Spinal cord (tissue), 10 donors: ENCODE data around the gene KIF22. TPM values are rescaled to one million over a fixed set of nuclear protein-coding genes. Genes with fewer than 3 reads are reported as not detected.
"Not testable (repeated sequence)": the region's sequence is repeated elsewhere in the genome, so short reads cannot be mapped to it uniquely, and the experiment has no call there.

Source experiments
- DNase-seq, 6 donors: peaks; one replicate each; pipeline versions ENCODE4 v3.0.0 to v3.0.0-alpha.2; 2013 to 2015; ENCODE audit warnings: low spot score in 6 of 6, low read depth in 4 of 6
- H3K27ac ChIP-seq: one replicate; pipeline ENCODE4 v1.5.1; 2013; ENCODE audit warnings: low read depth, low read length, control low read depth
- H3K27me3 ChIP-seq: one replicate; pipeline ENCODE4 v1.6.1; 2013; ENCODE audit warnings: low read length; ENCODE audit not compliant: control insufficient read depth, insufficient read depth
- H3K36me3 ChIP-seq: one replicate; pipeline ENCODE4 v1.6.1; 2013; ENCODE audit warnings: low read length; ENCODE audit not compliant: control insufficient read depth, insufficient read depth
- H3K4me1 ChIP-seq: one replicate; pipeline ENCODE4 v1.6.1; 2013; ENCODE audit warnings: low read length; ENCODE audit not compliant: control insufficient read depth, insufficient read depth
- H3K4me3 ChIP-seq: one replicate; pipeline ENCODE4 v1.5.1; 2013; ENCODE audit warnings: low read depth, low read length, control low read depth
- H3K9me3 ChIP-seq: one replicate; pipeline ENCODE4 v1.6.1; 2013; ENCODE audit warnings: low read length; ENCODE audit not compliant: control insufficient read depth, insufficient read depth
- WGBS: methylation state at CpG from one replicate; pipeline ENCODE4 v1.1.5; 2013; ENCODE audit warnings: missing lambda C conversion rate; ENCODE audit not compliant: insufficient coverage; 5-methylcytosine and 5-hydroxymethylcytosine counted together
- polyA plus RNA-seq, 2 donors: library from polyadenylated mRNA; unstranded; fragments of 120-200 nt; gene quantifications; one replicate each; pipeline ENCODE4 v1.2.1, GENCODE V29; 2013; ENCODE audit not compliant: insufficient read length in 2 of 2
- total RNA-seq, 2 donors: library from RNA; depleted of rRNA in 1 of 2; stranded (reverse); fragments of 120-200 nt in 1 of 2; fragments of >200 nt in 1 of 2; gene quantifications; one replicate each; pipeline versions ENCODE4 v1.2.3 to v1.2.4, GENCODE V29; 2013 to 2014
- donor health status: healthy.

KIF22 gene
- total and polyA plus RNA-seq, 4 donors: 30.2 to 56.4 (median 49.5) TPM

DNA sequence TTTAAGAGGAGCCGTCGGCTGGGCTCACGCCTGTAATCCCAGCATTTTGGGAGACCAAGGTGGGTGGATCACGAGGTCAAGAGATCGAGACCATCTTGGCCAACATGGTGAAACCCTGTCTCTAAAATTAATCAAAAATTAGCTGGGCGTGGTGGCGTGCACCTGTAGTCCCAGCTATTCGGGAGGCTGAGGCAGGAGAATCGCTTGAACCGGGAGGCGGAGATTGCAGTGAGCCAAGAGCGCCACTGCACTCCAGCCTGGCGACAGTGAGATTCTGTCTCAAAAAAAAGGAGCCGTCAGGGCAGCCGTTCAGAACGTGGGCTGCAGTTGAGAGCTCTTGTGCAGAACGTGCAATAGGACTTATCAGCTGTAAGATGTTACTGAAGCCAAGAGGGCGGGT is 2.6 kb downstream of the KIF22 start:
- not testable (repeated sequence) for H3K27me3 ChIP-seq, H3K4me3 ChIP-seq, H3K27ac ChIP-seq, DNase-seq, H3K9me3 ChIP-seq
- WGBS: 91% methylated on average over 18 of the region's 18 CpGs
- Histone ChIP-seq H3K4me1 (peaks cover 18% of the 10 kb centered on the region), H3K36me3 (peaks cover 13% of the 10 kb centered on the region)

DNA sequence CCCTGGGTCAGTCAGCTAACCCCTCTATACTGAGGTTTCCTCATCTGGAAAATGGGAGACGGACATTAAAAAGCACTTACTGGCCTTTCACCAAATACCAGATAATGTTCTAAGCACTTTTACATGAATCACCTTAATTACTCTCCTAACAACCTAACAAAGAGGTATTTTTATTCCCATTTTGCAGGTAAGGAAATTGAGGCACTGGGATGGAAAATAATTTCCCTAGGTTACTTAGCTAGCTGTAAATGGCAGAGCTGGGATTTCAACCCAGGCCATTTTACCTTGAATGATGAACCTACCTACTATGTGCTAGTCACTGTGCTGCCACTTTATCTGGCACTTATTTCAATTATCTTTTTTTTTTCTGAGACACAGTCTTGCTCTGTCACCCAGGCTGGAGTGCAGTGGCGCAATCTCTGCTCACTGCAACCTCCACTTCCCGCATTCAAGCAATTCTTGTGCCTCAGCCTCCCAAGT is 3.7 kb downstream of the KIF22 start:
- DNase-seq: no peak
- peaks cover 24% of the 10 kb centered on the region for H3K36me3 ChIP-seq
- H3K9me3 ChIP-seq: no peaks in the 10 kb centered on the region
- H3K27ac ChIP-seq: no peak overlapping the region
- H3K4me3 ChIP-seq: no peak overlapping the region
- no peaks in the 10 kb centered on the region for H3K27me3 ChIP-seq
- WGBS: 100% methylated on average over 1 of the region's 3 CpGs
- peaks cover 18% of the 10 kb centered on the region for H3K4me1 ChIP-seq

DNA sequence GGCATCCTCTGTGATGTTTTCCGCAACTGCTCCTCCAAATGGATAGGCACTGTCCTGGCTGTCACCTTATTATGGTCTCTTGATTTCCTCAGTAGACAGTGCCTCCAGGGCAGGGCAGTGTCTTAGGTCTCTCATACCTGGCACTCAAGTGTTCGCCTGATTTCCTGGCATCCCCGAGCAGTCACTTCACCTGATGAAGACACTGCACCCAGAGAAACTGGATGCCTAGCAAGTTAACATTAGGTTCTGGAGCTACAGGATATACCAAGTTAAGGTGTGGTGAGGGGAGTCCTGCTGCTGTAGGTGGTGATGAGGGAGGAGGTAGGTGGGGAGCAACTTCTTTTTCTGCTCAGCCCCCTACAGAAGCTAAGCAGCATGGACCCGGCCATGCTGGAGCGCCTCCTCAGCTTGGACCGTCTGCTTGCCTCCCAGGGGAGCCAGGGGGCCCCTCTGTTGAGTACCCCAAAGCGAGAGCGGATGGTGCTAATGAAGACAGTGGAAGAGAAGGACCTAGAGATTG is 11.9 kb downstream of the KIF22 start:
- Histone ChIP-seq H3K9me3 (no peaks in the 10 kb centered on the region), H3K27me3 (no peaks in the 10 kb centered on the region), H3K4me1 (peaks cover 11% of the 10 kb centered on the region), H3K4me3 (no peak overlapping the region), H3K36me3 (peaks cover 55% of the 10 kb centered on the region), H3K27ac (no peak overlapping the region)
- DNase-seq: no peak
- 95% methylated on average over 6 of the region's 8 CpGs for WGBS

DNA sequence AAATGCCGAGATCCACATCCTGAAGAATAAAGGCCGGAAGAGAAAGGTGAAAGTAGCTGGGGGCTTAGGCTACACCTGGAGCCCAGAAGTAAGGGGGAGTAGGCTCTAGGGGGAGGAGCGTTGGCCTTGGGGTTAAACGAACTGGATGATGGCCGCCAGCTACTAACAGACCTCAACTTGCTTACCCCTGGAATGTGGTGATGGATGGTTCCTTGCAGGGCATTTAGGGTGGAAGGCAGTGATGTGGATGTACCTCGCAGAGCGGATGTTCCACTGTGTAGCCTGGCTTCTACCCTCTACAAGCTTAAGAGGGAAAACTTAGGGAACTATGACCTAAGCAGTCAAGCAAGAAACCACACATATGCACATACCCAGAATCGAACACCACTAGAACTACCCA is 13.5 kb downstream of the KIF22 start:
- H3K27ac ChIP-seq: peak overlapping the region; percentile 97
- peaks cover 59% of the 10 kb centered on the region for H3K36me3 ChIP-seq
- no peaks in the 10 kb centered on the region for H3K9me3 ChIP-seq
- no peak for DNase-seq
- WGBS: no CpG with 5 or more reads among the region's 8 CpGs
- no peaks in the 10 kb centered on the region for H3K27me3 ChIP-seq
- H3K4me1 ChIP-seq: peaks cover 26% of the 10 kb centered on the region
- no peak overlapping the region for H3K4me3 ChIP-seq

DNA sequence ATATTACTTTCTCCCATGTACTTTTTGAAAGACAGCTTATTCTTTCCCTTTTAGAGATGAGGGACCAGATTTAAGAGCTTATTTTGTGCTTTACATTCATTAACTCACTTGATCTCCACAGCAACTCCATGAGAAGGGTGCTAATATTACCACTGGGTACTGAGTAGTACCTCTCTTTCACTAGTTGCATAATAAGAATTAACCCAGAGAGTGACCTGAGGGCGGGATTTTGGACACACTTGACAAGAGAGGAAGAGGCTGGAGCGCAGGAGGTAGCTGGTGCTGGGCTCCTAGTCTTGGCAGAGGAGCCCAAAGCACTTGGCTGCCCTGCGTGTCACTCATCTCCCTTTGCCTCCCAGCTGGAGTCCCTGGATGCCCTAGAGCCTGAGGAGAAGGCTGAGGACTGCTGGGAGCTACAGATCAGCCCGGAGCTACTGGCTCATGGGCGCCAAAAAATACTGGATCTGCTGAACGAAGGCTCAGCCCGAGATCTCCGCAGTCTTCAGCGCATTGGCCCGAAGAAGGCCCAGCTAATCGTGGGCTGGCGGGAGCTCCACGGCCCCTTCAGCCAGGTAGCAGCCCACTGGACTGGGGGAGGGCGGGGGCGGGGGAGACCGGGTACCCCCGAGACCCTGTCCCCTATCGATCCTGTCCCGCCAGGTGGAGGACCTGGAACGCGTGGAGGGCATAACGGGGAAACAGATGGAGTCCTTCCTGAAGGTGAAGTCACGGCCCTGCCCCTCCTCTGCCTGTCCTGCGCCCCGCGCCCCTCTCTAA is 14.1 kb downstream of the KIF22 start:
- peaks cover 59% of the 10 kb centered on the region for H3K36me3 ChIP-seq
- 13% methylated on average over 26 of the region's 26 CpGs for WGBS

DNA sequence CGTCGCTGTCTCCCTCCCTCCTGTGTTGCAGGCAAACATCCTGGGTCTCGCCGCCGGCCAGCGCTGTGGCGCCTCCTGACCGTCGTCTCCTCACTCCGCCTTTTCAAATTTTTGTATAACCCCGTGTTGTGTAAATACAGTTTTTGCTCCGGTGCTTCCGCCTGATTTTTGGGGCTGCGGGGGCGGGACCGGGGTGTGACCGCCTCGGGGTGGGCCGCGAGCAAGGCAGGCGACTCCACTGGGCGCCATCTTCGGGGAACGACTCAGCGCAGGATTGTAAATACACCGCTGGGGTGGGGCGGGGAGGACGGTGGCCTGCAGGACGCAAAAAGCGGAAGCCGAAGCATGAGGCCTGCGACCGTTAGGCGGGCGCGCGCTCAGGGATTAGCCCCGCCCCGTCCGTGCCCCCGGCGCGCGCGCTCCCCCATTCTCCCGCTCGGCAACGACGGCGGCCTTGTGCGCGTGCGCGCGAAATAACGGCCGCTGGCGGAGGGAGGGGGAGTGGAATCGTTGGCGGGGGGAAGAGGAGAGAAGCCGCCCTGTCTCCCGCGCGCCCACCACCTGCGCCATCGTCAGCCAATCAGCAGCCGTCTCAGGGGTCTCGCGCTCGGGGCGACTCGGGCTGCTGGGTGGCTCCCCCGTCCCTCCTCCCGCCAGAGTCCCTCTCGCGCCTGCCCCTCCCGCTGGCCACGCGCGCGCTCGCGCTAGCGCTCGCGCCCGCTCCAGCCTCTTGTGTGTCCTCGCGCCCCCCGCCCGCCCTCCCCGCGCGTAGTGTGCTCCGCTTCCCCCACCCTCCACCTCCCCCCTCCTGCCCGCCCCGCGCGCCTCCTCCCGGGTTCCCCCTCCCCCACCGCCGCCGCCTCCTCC is 14.9 kb downstream of the KIF22 start:
- no peaks in the 10 kb centered on the region for H3K9me3 ChIP-seq
- WGBS: 0% methylated on average over 82 of the region's 103 CpGs
- DNase-seq: peak in 5 of 6 donors; percentile 94 to 99 (median 97)
- H3K27ac ChIP-seq: peak overlapping the region; percentile 97
- H3K36me3 ChIP-seq: peaks cover 60% of the 10 kb centered on the region
- peaks cover 40% of the 10 kb centered on the region for H3K4me1 ChIP-seq
- H3K27me3 ChIP-seq: no peaks in the 10 kb centered on the region
- H3K4me3 ChIP-seq: peak overlapping the region; percentile 91

More for the DNA sequence above, 14.1 kb downstream of the KIF22 start:
- Histone ChIP-seq H3K27me3 (no peaks in the 10 kb centered on the region), H3K4me1 (peaks cover 32% of the 10 kb centered on the region), H3K4me3 (peak overlapping the region; percentile 91), H3K27ac (peak overlapping the region; percentile 97), H3K9me3 (no peaks in the 10 kb centered on the region)
- DNase-seq: peak in 1 of 6 donors; percentile 55

DNA sequence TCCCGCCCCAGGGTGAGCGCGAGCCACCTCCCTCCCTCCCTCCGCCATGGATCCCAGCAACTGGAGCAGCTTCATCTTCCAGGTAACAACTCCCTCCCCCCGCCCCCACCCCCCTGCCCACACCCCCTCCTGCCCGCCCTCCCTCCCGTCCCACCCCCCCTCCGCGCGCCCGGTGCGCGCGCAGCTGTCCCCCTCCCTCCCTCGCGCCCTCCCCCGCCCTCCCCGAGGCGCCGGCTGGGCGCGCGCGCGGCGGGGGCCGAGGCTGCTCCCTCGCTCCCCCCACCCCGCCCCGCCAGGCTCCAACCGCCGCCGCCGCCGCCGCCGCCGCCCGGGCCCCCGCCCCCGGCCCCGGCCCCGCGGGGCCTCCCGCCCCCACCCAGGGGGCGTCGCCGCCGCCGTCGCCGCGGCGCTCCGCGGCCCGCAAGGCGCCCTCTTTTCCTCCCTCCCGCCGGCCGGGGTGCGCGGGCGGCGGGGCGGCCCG is 15.6 kb downstream of the KIF22 start, which contains the start of gene MAZ:
TSS of gene MAZ (plus strand) at position 431 of the 481 bp plus-strand sequence. CDS start 173 bp downstream, outside the sequence.
- Histone ChIP-seq H3K27me3 (no peaks in the 10 kb centered on the region), H3K27ac (peak within 1 kb of the TSS; percentile 97), H3K4me3 (peak within 1 kb of the TSS; percentile 91), H3K36me3 (peaks cover 61% of the 10 kb centered on the region), H3K9me3 (no peaks in the 10 kb centered on the region), H3K4me1 (peaks cover 47% of the 10 kb centered on the region)
- WGBS: 2% methylated on average over 26 of the region's 67 CpGs
- DNase-seq: no peak

DNA sequence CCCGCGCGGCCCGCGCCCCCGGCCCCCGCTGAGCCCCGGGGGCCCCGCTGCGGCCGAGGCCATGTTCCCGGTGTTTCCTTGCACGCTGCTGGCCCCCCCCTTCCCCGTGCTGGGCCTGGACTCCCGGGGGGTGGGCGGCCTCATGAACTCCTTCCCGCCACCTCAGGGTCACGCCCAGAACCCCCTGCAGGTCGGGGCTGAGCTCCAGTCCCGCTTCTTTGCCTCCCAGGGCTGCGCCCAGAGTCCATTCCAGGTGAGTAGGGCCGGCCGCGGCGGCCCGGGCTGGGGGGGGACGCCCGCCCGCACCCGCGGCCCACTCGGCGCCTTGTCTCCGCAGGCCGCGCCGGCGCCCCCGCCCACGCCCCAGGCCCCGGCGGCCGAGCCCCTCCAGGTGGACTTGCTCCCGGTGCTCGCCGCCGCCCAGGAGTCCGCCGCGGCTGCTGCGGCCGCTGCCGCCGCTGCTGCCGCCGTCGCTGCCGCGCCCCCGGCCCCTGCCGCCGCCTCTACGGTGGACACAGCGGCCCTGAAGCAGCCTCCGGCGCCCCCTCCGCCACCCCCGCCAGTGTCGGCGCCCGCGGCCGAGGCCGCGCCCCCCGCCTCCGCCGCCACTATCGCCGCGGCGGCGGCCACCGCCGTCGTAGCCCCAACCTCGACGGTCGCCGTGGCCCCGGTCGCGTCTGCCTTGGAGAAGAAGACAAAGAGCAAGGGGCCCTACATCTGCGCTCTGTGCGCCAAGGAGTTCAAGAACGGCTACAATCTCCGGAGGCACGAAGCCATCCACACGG is 16.3 kb downstream of the KIF22 start:
- Histone ChIP-seq H3K36me3 (peaks cover 58% of the 10 kb centered on the region), H3K27me3 (no peaks in the 10 kb centered on the region), H3K9me3 (no peaks in the 10 kb centered on the region), H3K4me1 (peaks cover 54% of the 10 kb centered on the region), H3K27ac (peak overlapping the region; percentile 88), H3K4me3 (peak overlapping the region; percentile 64)
- under 1% methylated on average over 99 of the region's 99 CpGs for WGBS
- DNase-seq: peak in 2 of 6 donors; percentile 66 to 74
